GM23338 (cell line): ENCODE data around the gene CDCA7L.

Experiments used
- CREB1 ChIP-seq: fragments of 250-450 bp; sonication (Bioruptor Pico); IDR thresholded peaks from 2 replicates; pipeline ENCODE4 v1.5.0; 2020; ENCODE audit warnings: low read depth, mild to moderate bottlenecking, moderate library complexity
- CTCF ChIP-seq, 2 experiments: fragments of 200-600 bp in 1 of 2; sonication (generic) in 1 of 2; conservative IDR thresholded peaks; 2 replicates each; pipeline versions ENCODE4 v1.5.1 to v1.6.1; 2016 to 2017; ENCODE audit warnings: antibody characterized with exemption in 2 of 2, low read depth in 2 of 2, mild to moderate bottlenecking in 2 of 2, moderate library complexity in 1 of 2
- EZH2 ChIP-seq: fragments of 200-600 bp; sonication (generic); IDR thresholded peaks from one replicate; pipeline ENCODE4 v1.8.0; 2017; ENCODE audit warnings: antibody characterized with exemption, mild to moderate bottlenecking, low read depth; ENCODE audit not compliant: unreplicated experiment
- EZH2phosphoT487 ChIP-seq: fragments of 200-600 bp; sonication (generic); IDR thresholded peaks from one replicate; pipeline ENCODE4 v1.8.1; 2018; ENCODE audit warnings: antibody characterized with exemption; ENCODE audit not compliant: unreplicated experiment
- JUNB ChIP-seq: IDR thresholded peaks from one replicate; pipeline ENCODE4 v1.6.1; 2016; ENCODE audit warnings: antibody characterized with exemption; ENCODE audit not compliant: unreplicated experiment
- NANOG ChIP-seq: IDR thresholded peaks from 2 replicates; pipeline ENCODE4 v1.6.1; 2016; ENCODE audit warnings: antibody characterized with exemption, borderline replicate concordance
- POLR2AphosphoS5 ChIP-seq: IDR thresholded peaks from 2 replicates; pipeline ENCODE4 v1.6.1; 2016; ENCODE audit warnings: antibody characterized with exemption, low read depth
- REST ChIP-seq: IDR thresholded peaks from one replicate; pipeline ENCODE4 v1.6.1; 2018; ENCODE audit warnings: antibody characterized with exemption; ENCODE audit not compliant: unreplicated experiment
- STAT1 ChIP-seq: IDR thresholded peaks from one replicate; pipeline ENCODE4 v1.6.1; 2016; ENCODE audit warnings: antibody characterized with exemption; ENCODE audit not compliant: unreplicated experiment
- ZNF114 ChIP-seq: fragments of 250-450 bp; sonication (Bioruptor Pico); IDR thresholded peaks from 2 replicates; pipeline ENCODE4 v1.5.0; 2020; ENCODE audit warnings: mild to moderate bottlenecking, moderate library complexity
- ZNF331 ChIP-seq: fragments of 250-450 bp; sonication (Bioruptor Pico); IDR thresholded peaks from 2 replicates; pipeline ENCODE4 v1.5.0; 2020; ENCODE audit warnings: low read depth, mild to moderate bottlenecking, moderate library complexity
- ZNF462 ChIP-seq: fragments of 250-450 bp; sonication (Bioruptor Pico); IDR thresholded peaks from 2 replicates; pipeline ENCODE4 v1.5.0; 2020; ENCODE audit warnings: mild to moderate bottlenecking, moderate library complexity
- TF ChIP-seq, protein P1 (sequence below): IDR thresholded peaks from 2 replicates; pipeline ENCODE4 v1.6.1; 2016; ENCODE audit warnings: antibody characterized with exemption

DNA sequence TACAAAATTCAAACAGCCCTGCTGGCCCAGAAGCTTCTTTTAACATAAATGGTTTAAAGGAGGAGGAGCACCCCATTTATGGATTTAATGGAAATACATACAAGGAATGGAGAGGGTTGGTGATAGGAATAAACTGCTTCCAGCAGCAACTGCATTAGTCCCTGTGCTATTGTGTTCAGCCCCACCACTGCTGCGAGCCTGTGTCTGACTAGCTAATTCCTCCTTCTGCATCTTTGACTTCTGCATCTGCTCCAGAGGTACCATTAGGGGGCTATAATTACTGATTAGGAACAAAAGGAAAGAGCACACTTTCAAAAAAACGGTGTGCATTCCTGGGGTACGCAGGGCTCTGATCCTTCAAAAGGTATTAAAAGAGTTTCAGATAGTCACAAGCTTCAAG is 24.8 kb downstream of the CDCA7L start:
- TF ChIP-seq EZH2 (no peak), CREB1 (CRISPR knock-in tag) (no peak), CTCF (conservative IDR thresholded peaks at IDR 0.05; ENCODE audit: low read depth in 2 of 2) (no peak), STAT1 (no peak), EZH2phosphoT487 (no peak), REST (no peak), ZNF114 (no peak), JUNB (no peak), ZNF331 (CRISPR knock-in tag) (no peak), POLR2AphosphoS5 (no peak), NANOG (no peak), ZNF462 (CRISPR knock-in tag) (no peak)
- TF ChIP-seq, protein P1, sequence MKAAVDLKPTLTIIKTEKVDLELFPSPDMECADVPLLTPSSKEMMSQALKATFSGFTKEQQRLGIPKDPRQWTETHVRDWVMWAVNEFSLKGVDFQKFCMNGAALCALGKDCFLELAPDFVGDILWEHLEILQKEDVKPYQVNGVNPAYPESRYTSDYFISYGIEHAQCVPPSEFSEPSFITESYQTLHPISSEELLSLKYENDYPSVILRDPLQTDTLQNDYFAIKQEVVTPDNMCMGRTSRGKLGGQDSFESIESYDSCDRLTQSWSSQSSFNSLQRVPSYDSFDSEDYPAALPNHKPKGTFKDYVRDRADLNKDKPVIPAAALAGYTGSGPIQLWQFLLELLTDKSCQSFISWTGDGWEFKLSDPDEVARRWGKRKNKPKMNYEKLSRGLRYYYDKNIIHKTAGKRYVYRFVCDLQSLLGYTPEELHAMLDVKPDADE = no peak
